Measurements from ENCODE around the gene TNNI3K. TPM values are rescaled to one million over a fixed set of nuclear protein-coding genes. Genes with fewer than 3 reads are reported as not detected.

TNNI3K gene
- total RNA-seq, 1 experiment from 2014 or later = 0.49 TPM

DNA sequence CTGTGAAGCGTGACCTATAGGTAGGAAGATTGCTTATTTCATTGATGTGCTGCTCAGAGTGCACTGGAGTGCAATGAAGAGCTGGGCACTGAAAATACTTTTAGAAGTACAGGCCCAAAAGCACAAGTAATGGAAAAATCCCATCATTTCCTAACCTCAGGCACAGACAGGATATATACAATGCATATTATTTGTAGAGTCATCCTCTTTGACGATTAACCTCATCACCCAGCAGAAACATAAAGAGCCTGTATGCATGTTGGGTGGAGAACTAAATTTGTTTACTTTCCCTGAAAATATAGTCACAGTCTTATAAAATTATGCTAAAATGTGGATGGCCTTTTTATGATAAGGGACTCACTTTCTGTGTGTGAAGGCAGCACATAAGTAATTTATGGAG is 98.1 kb downstream of the TNNI3K start:
- no peak overlapping the region for H3K27ac ChIP-seq (ENCODE audit: low read depth, low read length)
- no TSS peak for BruUV-seq (replicated peaks)
- no peak overlapping the region for H2AFZ ChIP-seq (ENCODE audit: low read depth, low read length, poor library complexity, severe bottlenecking)
- RAD21 ChIA-PET (ENCODE audit: low non-redundant PET in 1 of 2, low total read pairs in 2 of 2, uncharacterized antibody in 2 of 2, unreplicated experiment in 2 of 2) = no interaction called here
- DNase-seq (ENCODE audit: low read depth, low spot score) (no peak), ATAC-seq (no peak)
- H4K20me1 ChIP-seq (ENCODE audit: insufficient read depth) = no peaks in the 10 kb centered on the region
- no peaks in the 10 kb centered on the region for H3K27me3 ChIP-seq (ENCODE audit: insufficient read depth, low read length)
- no peak overlapping the region for H3K9ac ChIP-seq (ENCODE audit: low read length)
- H3K79me2 ChIP-seq (ENCODE audit: insufficient read depth, low read length) = no peaks in the 10 kb centered on the region
- CTCF ChIA-PET = no interaction called here
- no peaks in the 10 kb centered on the region for H3K4me1 ChIP-seq (ENCODE audit: control insufficient read depth in 1 of 2, insufficient read depth in 2 of 2, low read length in 2 of 2)
- intact Hi-C loops (cut with micrococcal nuclease) = no loop called here
- no peaks in the 10 kb centered on the region for H3K36me3 ChIP-seq (ENCODE audit: control insufficient read depth in 1 of 2, insufficient read depth in 2 of 2, low read length in 2 of 2)
- H3K4me2 ChIP-seq (ENCODE audit: low read length) = no peak overlapping the region
- TF ChIP-seq ZFX (IDR thresholded peaks at IDR 0.05) = no peak
- TF ChIP-seq SIN3A (IDR thresholded peaks at IDR 0.05; ENCODE audit: low read depth) = no peak
- TF ChIP-seq CTCF (IDR thresholded peaks at IDR 0.05 in 2 of 3, conservative IDR thresholded peaks at IDR 0.05 in 1 of 3; ENCODE audit: borderline replicate concordance in 1 of 3, insufficient read depth in 1 of 3, low read depth in 2 of 3, low read length in 2 of 3) = no peak
- no peak for TF ChIP-seq JUND (IDR thresholded peaks at IDR 0.05)
- no peak for TF ChIP-seq ZNF274 (IDR thresholded peaks at IDR 0.05; ENCODE audit: low read depth, low read length)
- TF ChIP-seq, protein P1, sequence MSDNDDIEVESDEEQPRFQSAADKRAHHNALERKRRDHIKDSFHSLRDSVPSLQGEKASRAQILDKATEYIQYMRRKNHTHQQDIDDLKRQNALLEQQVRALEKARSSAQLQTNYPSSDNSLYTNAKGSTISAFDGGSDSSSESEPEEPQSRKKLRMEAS (IDR thresholded peaks at IDR 0.05) = no peak
- TF ChIP-seq FOSL1 (IDR thresholded peaks at IDR 0.05; ENCODE audit: low read depth) = no peak
- TF ChIP-seq EGR1 (IDR thresholded peaks at IDR 0.05; ENCODE audit: low read depth) = no peak
- no peak for TF ChIP-seq EZH2 (IDR thresholded peaks at IDR 0.05)
- no peak for TF ChIP-seq POLR2A (IDR thresholded peaks at IDR 0.05; ENCODE audit: borderline replicate concordance, extremely low read depth, insufficient read depth, insufficient read length)
- TF ChIP-seq, protein P2, sequence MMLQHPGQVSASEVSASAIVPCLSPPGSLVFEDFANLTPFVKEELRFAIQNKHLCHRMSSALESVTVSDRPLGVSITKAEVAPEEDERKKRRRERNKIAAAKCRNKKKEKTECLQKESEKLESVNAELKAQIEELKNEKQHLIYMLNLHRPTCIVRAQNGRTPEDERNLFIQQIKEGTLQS (IDR thresholded peaks at IDR 0.05) = no peak
- TF ChIP-seq, protein P3, sequence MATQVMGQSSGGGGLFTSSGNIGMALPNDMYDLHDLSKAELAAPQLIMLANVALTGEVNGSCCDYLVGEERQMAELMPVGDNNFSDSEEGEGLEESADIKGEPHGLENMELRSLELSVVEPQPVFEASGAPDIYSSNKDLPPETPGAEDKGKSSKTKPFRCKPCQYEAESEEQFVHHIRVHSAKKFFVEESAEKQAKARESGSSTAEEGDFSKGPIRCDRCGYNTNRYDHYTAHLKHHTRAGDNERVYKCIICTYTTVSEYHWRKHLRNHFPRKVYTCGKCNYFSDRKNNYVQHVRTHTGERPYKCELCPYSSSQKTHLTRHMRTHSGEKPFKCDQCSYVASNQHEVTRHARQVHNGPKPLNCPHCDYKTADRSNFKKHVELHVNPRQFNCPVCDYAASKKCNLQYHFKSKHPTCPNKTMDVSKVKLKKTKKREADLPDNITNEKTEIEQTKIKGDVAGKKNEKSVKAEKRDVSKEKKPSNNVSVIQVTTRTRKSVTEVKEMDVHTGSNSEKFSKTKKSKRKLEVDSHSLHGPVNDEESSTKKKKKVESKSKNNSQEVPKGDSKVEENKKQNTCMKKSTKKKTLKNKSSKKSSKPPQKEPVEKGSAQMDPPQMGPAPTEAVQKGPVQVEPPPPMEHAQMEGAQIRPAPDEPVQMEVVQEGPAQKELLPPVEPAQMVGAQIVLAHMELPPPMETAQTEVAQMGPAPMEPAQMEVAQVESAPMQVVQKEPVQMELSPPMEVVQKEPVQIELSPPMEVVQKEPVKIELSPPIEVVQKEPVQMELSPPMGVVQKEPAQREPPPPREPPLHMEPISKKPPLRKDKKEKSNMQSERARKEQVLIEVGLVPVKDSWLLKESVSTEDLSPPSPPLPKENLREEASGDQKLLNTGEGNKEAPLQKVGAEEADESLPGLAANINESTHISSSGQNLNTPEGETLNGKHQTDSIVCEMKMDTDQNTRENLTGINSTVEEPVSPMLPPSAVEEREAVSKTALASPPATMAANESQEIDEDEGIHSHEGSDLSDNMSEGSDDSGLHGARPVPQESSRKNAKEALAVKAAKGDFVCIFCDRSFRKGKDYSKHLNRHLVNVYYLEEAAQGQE (IDR thresholded peaks at IDR 0.05; ENCODE audit: low read depth) = no peak
- TF ChIP-seq SRF (IDR thresholded peaks at IDR 0.05; ENCODE audit: low read depth) = no peak
- TF ChIP-seq, protein P4, sequence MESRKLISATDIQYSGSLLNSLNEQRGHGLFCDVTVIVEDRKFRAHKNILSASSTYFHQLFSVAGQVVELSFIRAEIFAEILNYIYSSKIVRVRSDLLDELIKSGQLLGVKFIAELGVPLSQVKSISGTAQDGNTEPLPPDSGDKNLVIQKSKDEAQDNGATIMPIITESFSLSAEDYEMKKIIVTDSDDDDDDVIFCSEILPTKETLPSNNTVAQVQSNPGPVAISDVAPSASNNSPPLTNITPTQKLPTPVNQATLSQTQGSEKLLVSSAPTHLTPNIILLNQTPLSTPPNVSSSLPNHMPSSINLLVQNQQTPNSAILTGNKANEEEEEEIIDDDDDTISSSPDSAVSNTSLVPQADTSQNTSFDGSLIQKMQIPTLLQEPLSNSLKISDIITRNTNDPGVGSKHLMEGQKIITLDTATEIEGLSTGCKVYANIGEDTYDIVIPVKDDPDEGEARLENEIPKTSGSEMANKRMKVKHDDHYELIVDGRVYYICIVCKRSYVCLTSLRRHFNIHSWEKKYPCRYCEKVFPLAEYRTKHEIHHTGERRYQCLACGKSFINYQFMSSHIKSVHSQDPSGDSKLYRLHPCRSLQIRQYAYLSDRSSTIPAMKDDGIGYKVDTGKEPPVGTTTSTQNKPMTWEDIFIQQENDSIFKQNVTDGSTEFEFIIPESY (IDR thresholded peaks at IDR 0.05; ENCODE audit: extremely low read depth, insufficient replicate concordance, low read length) = no peak
- no peak for TF ChIP-seq RAD21 (IDR thresholded peaks at IDR 0.05; ENCODE audit: low read depth)
- TF ChIP-seq CEBPB (IDR thresholded peaks at IDR 0.05; ENCODE audit: low read depth) = no peak
- no peak for TF ChIP-seq YY1 (IDR thresholded peaks at IDR 0.05; ENCODE audit: extremely low read depth, insufficient replicate concordance, low read depth, low read length)
- no peak for TF ChIP-seq SP1 (IDR thresholded peaks at IDR 0.05; ENCODE audit: low read depth)
- TF ChIP-seq CBX3 (IDR thresholded peaks at IDR 0.05; ENCODE audit: low read depth) = no peak
- TF ChIP-seq ELF1 (IDR thresholded peaks at IDR 0.05; ENCODE audit: borderline replicate concordance, low read depth) = no peak
- no peaks in the 10 kb centered on the region for H3K9me2 ChIP-seq (ENCODE audit: insufficient read depth)
- H3K4me3 ChIP-seq (replicated peaks in 1 of 2; ENCODE audit: low read depth in 1 of 2, low read length in 2 of 2) = no peak overlapping the region
- H3K9me3 ChIP-seq (ENCODE audit: control insufficient read depth in 1 of 2, insufficient read depth in 1 of 2, low read depth in 1 of 2, low read length in 2 of 2) = no peaks in the 10 kb centered on the region
- POLR2A ChIA-PET = no interaction called here
